Left lobe of liver (tissue), 2 donors: ENCODE data around the gene ENPP6. TPM values are rescaled to one million over a fixed set of nuclear protein-coding genes. Genes with fewer than 3 reads are reported as not detected.
"Not testable (repeated sequence)": the region's sequence is repeated elsewhere in the genome, so short reads cannot be mapped to it uniquely, and the experiment has no call there.

Source experiments
- ATAC-seq: fragments of 200-7000 bp; cut with Tn5 transposase; one replicate; pipeline ENCODE4 v1.9.1; 2020; ENCODE audit warnings: mild to moderate bottlenecking, moderate library complexity
- DNase-seq: peaks from one replicate; pipeline ENCODE4 v3.0.0-alpha.2; 2020; ENCODE audit warnings: low spot score
- total RNA-seq: library from RNA; stranded (reverse); gene quantifications from one replicate; pipeline ENCODE4 v1.2.1, GENCODE V29; 2021
- donor health status: DM: no; HTN: no; CAD: no; lungs with moderate emphysema.
- donor health status: DM: no; HTN: yes; CAD: no.

ENPP6 gene
- total RNA-seq, 1 donor from 2014 or later, result 0.05 TPM

GRCh38 chr4:184237612-184238011 lies 19.9 kb upstream of the ENPP6 start:
- DNase-seq (no peak), ATAC-seq (no peak)

- DNase-seq (no peak), ATAC-seq (no peak)
These were observed 17.9 kb upstream of the ENPP6 start for GRCh38 chr4:184235526-184235925.

- DNase-seq, result no peak
- no peak for ATAC-seq
These were observed 16.5 kb upstream of the ENPP6 start for GRCh38 chr4:184234155-184234554.

- no peak for DNase-seq
- ATAC-seq, result no peak
These were observed 15.3 kb upstream of the ENPP6 start for GRCh38 chr4:184232975-184233374.

GRCh38 chr4:184232202-184232601 lies 14.5 kb upstream of the ENPP6 start:
- no peak for DNase-seq

GRCh38 chr4:184231573-184231972 lies 13.9 kb upstream of the ENPP6 start:
- ATAC-seq, result no peak

More at GRCh38 chr4:184232202-184232601, 14.5 kb upstream of the ENPP6 start:
- ATAC-seq, result peak; percentile 66

GRCh38 chr4:184228056-184228705 lies 10.5 kb upstream of the ENPP6 start:
- no peak for DNase-seq
- ATAC-seq, result no peak

More at GRCh38 chr4:184231573-184231972, 13.9 kb upstream of the ENPP6 start:
- no peak for DNase-seq

GRCh38 chr4:184216515-184216914 lies 1.2 kb downstream of the ENPP6 start:
- no peak for DNase-seq

GRCh38 chr4:184215709-184216328 lies 1.9 kb downstream of the ENPP6 start:
- ATAC-seq, result no peak
- DNase-seq, result no peak

More at GRCh38 chr4:184216515-184216914, 1.2 kb downstream of the ENPP6 start:
- no peak for ATAC-seq

- ATAC-seq (no peak), DNase-seq (no peak)
These were observed 2.7 kb downstream of the ENPP6 start for GRCh38 chr4:184214931-184215330.

GRCh38 chr4:184207734-184208607 lies 9.7 kb downstream of the ENPP6 start:
- DNase-seq, ATAC-seq: not testable (repeated sequence)

GRCh38 chr4:184205243-184205642 lies 12.4 kb downstream of the ENPP6 start:
- ATAC-seq (no peak), DNase-seq (no peak)

- ATAC-seq (no peak), DNase-seq (no peak)
These were observed 14.4 kb downstream of the ENPP6 start for GRCh38 chr4:184203300-184203699.

GRCh38 chr4:184201179-184201578 lies 16.5 kb downstream of the ENPP6 start:
- no peak for DNase-seq
- peak; percentile 56 for ATAC-seq

- DNase-seq, result no peak
- ATAC-seq, result no peak
These were observed 17.4 kb downstream of the ENPP6 start for GRCh38 chr4:184200296-184200695.

GRCh38 chr4:184199780-184200179 lies 17.9 kb downstream of the ENPP6 start:
- no peak for ATAC-seq
- no peak for DNase-seq

GRCh38 chr4:184198190-184198589 lies 19.5 kb downstream of the ENPP6 start:
- no peak for DNase-seq
- ATAC-seq, result peak; percentile 31

- ATAC-seq (no peak), DNase-seq (no peak)
These were observed 20.1 kb downstream of the ENPP6 start for GRCh38 chr4:184197536-184198082.

GRCh38 chr4:184196730-184197385 lies 20.8 kb downstream of the ENPP6 start:
- no peak for ATAC-seq
- no peak for DNase-seq
